ENCODE data around the gene CEACAM18. TPM values are rescaled to one million over a fixed set of nuclear protein-coding genes. Genes with fewer than 3 reads are reported as not detected.

Gene CEACAM18
- total RNA-seq, 1 experiment from 2014 or later, result not detected

DNA sequence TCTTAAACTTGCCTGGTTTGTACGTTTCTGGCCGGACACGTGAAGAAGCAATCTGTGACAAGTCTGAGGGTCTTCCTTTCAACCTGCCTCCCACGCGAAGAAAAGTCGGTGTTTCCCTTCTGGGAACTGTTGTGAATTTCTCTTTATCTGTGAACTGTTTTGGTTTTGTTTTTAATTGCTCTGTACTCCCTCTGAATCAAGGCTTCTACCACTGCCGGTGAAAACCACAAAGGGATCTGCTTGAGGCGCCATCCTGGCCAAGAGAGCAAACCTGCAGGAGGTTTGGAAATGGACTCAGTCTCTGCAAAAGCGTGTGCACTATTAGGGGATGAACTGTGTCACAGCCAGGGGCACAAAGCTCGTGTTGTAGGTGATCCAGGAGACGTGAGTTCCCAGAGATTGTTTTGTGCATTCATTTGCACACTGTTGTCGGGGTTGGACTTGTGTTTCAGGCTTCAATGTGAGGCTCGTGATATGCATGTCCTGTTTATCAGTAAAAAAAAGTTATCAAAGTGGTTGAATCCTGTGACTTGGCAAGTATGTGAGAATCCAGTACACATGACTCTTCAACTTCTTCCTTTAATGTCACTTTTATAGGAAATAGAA is 29.8 kb upstream of the CEACAM18 start:
- TF ChIP-seq, protein P1, sequence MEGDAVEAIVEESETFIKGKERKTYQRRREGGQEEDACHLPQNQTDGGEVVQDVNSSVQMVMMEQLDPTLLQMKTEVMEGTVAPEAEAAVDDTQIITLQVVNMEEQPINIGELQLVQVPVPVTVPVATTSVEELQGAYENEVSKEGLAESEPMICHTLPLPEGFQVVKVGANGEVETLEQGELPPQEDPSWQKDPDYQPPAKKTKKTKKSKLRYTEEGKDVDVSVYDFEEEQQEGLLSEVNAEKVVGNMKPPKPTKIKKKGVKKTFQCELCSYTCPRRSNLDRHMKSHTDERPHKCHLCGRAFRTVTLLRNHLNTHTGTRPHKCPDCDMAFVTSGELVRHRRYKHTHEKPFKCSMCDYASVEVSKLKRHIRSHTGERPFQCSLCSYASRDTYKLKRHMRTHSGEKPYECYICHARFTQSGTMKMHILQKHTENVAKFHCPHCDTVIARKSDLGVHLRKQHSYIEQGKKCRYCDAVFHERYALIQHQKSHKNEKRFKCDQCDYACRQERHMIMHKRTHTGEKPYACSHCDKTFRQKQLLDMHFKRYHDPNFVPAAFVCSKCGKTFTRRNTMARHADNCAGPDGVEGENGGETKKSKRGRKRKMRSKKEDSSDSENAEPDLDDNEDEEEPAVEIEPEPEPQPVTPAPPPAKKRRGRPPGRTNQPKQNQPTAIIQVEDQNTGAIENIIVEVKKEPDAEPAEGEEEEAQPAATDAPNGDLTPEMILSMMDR (IDR thresholded peaks at IDR 0.05; ENCODE audit: unreplicated experiment), result no peak
- H3K4me1 Mint-ChIP-seq (ENCODE audit: insufficient read depth, unreplicated experiment), result no peaks in the 10 kb centered on the region
- no TSS peak for BruUV-seq (replicated peaks)
- CTCF ChIA-PET, result interaction anchor here (0.9 to 1.3 kb wide), 2 partner anchors 25 to 336 kb away, joined by 3 read pairs; no protein-coding TSS in a partner anchor
- DNase-seq (ENCODE audit: unreplicated experiment), result no peak
- POLR2A ChIA-PET, result no interaction called here
- H3K27ac Mint-ChIP-seq (ENCODE audit: low read depth, unreplicated experiment), result no peak overlapping the region
- H3K27me3 Mint-ChIP-seq (ENCODE audit: insufficient read depth, unreplicated experiment), result no peaks in the 10 kb centered on the region
- H3K36me3 Mint-ChIP-seq (ENCODE audit: insufficient read depth, unreplicated experiment), result no peaks in the 10 kb centered on the region
- H3K4me3 Mint-ChIP-seq (ENCODE audit: unreplicated experiment), result no peak overlapping the region
- intact Hi-C loops (cut with micrococcal nuclease), result no loop called here
- peaks cover 10% of the 10 kb centered on the region for H3K9me3 Mint-ChIP-seq (ENCODE audit: unreplicated experiment)

DNA sequence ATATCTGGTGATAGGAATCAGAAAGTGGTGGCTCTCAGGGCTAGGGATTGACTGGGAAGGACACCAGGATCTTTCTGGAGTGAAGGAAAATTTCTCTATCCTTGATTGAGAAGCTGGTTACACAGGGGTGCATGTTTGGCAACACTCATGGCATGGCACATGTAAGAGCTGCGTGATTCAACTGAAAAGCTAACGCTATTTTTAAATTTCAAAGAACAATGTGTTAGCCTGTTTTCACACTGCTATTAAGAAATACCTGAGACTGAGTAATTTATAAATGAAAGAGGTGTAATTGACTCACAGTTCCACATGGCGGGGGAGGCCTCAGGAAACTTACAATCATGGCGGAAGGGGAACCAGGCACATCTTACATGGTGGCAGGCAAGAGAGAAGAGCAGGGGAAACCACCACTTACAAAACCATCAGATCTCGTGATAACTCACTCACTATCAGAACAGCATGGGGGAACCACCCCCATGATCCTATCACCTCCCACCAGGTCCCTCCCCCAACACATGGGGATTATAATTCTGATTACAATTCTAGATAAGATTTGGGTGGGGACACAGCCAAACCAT is 27.5 kb upstream of the CEACAM18 start:
- ChIA-PET CTCF (interaction anchor here (0.7 to 0.8 kb wide), 2 partner anchors 64 to 286 kb away, joined by 3 to 4 read pairs; no protein-coding TSS in a partner anchor), POLR2A (no interaction called here)
- DNase-seq (ENCODE audit: unreplicated experiment), result no peak
- Mint-ChIP-seq H3K9me3 (ENCODE audit: unreplicated experiment) (peaks cover 14% of the 10 kb centered on the region), H3K4me3 (ENCODE audit: unreplicated experiment) (no peak overlapping the region), H3K4me1 (ENCODE audit: insufficient read depth, unreplicated experiment) (no peaks in the 10 kb centered on the region), H3K27me3 (ENCODE audit: insufficient read depth, unreplicated experiment) (no peaks in the 10 kb centered on the region), H3K36me3 (ENCODE audit: insufficient read depth, unreplicated experiment) (no peaks in the 10 kb centered on the region), H3K27ac (ENCODE audit: low read depth, unreplicated experiment) (no peak overlapping the region)
- intact Hi-C loops (cut with micrococcal nuclease), result no loop called here
- TF ChIP-seq, protein P1 (IDR thresholded peaks at IDR 0.05; ENCODE audit: unreplicated experiment), result no peak
- no TSS peak for BruUV-seq (replicated peaks)

DNA sequence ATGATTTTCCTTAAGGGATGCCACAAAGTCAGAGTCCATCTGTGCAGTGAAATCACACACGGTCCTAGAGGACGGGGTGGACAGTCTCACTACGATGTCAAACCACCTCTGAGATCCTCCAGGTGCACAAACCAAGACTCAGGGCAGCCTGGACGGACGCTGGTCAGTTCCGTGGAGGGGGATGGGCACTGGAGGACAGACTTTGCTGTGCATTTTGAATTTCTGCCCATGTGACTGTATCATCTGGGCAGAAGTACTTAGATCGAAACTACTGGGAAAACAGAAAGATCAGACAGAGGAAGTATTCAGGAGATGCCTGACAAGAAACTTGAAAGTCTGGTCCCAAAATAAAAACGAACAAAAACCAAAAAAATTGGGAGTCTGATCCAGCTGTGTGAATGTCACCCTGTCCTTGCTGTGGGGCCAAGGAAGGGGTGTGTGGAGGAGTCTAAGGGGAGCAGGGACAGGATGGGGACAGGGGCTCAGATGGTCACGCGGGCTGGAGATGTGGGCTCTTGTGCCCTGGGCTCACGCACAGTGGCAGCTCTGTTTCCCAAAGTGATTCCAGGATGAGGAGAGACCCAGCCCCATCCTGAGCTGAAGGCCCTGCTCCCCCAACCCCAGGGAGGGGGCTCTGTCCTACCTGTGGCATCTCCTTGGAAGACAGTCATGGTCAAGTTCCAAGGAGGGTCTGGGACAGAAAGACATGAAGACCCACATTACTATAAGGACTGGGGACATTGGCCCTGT is 21.6 kb upstream of the CEACAM18 start:
- H3K36me3 Mint-ChIP-seq (ENCODE audit: insufficient read depth, unreplicated experiment), result no peaks in the 10 kb centered on the region
- H3K4me1 Mint-ChIP-seq (ENCODE audit: insufficient read depth, unreplicated experiment), result no peaks in the 10 kb centered on the region
- no peak overlapping the region for H3K4me3 Mint-ChIP-seq (ENCODE audit: unreplicated experiment)
- intact Hi-C loops (cut with micrococcal nuclease), result no loop called here
- ChIA-PET CTCF (no interaction called here), POLR2A (no interaction called here)
- TF ChIP-seq, protein P1 (IDR thresholded peaks at IDR 0.05; ENCODE audit: unreplicated experiment), result no peak
- H3K9me3 Mint-ChIP-seq (ENCODE audit: unreplicated experiment), result peaks cover 14% of the 10 kb centered on the region
- BruUV-seq (replicated peaks), result no TSS peak
- DNase-seq (ENCODE audit: unreplicated experiment), result no peak
- no peaks in the 10 kb centered on the region for H3K27me3 Mint-ChIP-seq (ENCODE audit: insufficient read depth, unreplicated experiment)
- H3K27ac Mint-ChIP-seq (ENCODE audit: low read depth, unreplicated experiment), result no peak overlapping the region

DNA sequence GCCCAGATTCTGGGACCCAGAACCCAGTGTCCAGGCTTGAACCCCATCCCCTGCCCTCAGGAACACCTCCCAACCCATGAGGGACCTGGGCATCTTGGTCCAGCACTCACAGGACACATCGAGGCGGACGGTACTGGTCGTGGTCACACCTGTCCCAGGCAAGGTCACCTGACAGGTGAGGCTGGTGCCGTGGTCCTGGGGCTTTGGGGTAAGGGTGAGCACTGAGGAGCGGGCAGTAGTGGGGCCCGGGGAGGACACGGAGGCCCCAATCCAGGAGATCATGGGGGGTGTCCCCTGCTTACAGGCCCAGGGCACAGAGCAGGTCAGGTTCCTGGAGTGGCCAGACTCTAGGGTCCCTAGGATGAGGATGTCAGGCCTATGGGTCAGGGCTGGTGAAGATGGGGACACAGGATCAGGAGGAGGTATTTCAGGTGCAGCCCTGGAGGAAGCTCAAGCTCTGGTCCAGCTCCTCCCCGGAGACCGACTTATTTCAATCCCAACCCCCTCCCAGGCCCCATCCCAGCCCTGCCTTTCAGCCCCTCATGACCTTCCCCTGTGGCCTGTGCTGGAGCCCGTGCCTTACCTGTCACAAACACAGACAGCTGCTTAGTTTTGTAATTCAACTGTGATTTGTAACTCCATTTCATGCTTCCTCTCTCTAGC is 20.9 kb upstream of the CEACAM18 start:
- no peak overlapping the region for H3K4me3 Mint-ChIP-seq (ENCODE audit: unreplicated experiment)
- H3K27ac Mint-ChIP-seq (ENCODE audit: low read depth, unreplicated experiment), result no peak overlapping the region
- no peaks in the 10 kb centered on the region for H3K36me3 Mint-ChIP-seq (ENCODE audit: insufficient read depth, unreplicated experiment)
- intact Hi-C loops (cut with micrococcal nuclease), result no loop called here
- CTCF ChIA-PET, result interaction anchor here (0.5 kb wide), 1 partner anchor 10 kb away, joined by 3 read pairs; no protein-coding TSS in a partner anchor
- POLR2A ChIA-PET, result no interaction called here
- peaks cover 14% of the 10 kb centered on the region for H3K9me3 Mint-ChIP-seq (ENCODE audit: unreplicated experiment)
- H3K4me1 Mint-ChIP-seq (ENCODE audit: insufficient read depth, unreplicated experiment), result no peaks in the 10 kb centered on the region
- BruUV-seq (replicated peaks), result no TSS peak
- TF ChIP-seq, protein P1 (IDR thresholded peaks at IDR 0.05; ENCODE audit: unreplicated experiment), result no peak
- no peak for DNase-seq (ENCODE audit: unreplicated experiment)
- H3K27me3 Mint-ChIP-seq (ENCODE audit: insufficient read depth, unreplicated experiment), result no peaks in the 10 kb centered on the region
